Hematopoietic multipotent progenitor cell treated with erythropoietin and hydrocortisone succinate and interleukin-3 and kit ligand, for 4 days (in vitro differentiated cells): Measurements from ENCODE around the gene GREM2.
A peak's percentile ranks its signal among the peaks of the same experiment; 100 is the strongest.

Experiments used
- DNase-seq: peaks from one replicate; pipeline ENCODE4 v3.0.0-alpha.2; 2015

The GREM2 gene

GRCh38 chr1:240496356-240496755 lies 115.6 kb downstream of the GREM2 start:
- no peak for DNase-seq

DNA sequence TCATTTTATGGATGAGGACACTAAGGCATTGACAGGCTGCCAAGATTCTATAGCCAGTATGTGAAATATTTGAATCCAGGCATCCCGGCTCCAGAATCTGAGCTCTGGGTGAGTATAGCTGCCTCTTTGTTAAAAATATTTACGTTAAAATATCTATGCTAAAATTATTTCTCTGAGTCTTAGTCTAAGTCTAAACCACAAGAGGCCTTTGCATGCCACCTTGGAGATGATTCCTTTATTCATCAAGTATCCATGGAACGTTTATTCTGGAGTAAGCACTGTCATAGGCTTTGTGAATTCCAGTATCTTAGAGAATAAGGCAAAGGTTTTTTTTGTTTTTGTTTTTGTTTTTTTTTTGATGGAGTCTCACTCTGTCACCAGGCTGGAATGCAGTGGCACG lies 116.4 kb downstream of the GREM2 start:
- DNase-seq, result no peak

DNA sequence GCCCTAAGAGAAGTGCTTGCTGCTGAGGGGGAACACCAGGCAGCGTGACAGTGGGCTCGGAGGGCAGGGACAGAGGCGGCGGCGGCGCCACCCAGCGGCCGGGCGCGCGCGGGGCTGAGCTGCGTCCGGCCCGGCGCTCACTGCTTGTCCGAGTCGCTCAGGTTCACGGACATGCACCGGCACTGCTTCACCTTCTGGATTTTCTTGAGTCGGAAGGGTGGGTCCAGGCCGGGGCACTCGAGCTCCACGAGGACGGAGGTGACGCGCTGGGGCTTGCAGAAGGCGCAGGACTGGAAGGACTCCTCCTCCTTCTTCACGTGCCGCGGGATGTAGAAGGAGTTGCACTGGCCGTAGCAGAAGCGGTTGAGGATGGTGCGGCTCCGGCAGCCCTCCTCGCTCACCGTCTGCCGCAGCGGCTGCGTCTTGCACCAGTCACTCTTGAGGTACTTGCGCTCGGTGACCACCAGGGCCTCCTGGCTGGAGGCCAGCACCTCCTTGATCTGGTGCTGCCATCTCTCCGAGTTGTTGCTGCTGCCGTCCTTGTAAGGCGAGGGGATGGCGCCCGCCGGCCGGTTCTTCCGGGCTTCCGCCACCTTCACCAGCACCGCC lies 119.0 kb downstream of the GREM2 start:
- peak; percentile 44 for DNase-seq

DNA sequence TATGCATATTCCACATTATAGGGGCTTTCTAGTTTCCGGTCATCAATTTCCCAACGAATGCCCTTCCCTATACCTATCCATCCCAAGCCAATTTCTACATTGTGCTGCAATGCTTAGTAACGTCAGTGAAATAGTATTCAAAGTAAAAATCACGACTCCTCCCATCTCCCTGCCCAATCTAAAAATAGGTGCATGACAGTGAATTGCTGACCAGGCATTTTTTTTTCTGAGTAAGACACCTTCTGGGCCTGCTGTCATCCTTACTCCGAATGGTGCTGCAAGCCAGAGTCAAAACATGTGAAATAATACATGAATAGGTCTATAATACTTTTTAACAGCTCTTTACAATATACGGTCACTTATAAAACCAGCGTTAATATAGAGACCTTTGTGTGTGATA lies 120.2 kb downstream of the GREM2 start:
- DNase-seq, result no peak

GRCh38 chr1:240491156-240491555 lies 120.8 kb downstream of the GREM2 start:
- DNase-seq, result no peak

DNA sequence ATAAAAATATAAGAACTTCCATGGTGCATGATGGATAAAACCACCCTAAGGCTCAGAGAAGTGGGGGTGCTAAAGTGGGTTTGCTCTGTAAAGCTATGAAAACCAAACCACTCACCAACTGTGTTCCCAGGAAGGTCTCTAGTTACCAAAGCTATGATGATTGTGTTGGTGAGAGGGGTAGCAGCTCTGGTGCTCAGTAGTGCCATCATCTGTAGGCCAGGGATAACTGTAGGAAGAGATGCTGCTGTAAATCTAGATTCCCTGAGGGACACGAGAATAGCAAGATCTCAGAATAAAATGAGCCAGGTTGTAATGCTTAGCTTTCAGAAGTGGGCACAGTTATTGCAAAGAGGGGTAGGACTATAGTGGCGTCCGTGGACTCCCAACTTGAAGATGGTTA lies 124.5 kb downstream of the GREM2 start:
- DNase-seq, result no peak

- no peak for DNase-seq
These were observed 125.3 kb downstream of the GREM2 start for GRCh38 chr1:240486611-240487010.

GRCh38 chr1:240484804-240485443 lies 127.0 kb downstream of the GREM2 start:
- DNase-seq, result no peak

- no peak for DNase-seq
These were observed 133.4 kb downstream of the GREM2 start for GRCh38 chr1:240478536-240478935.

GRCh38 chr1:240475832-240476231 lies 136.1 kb downstream of the GREM2 start:
- no peak for DNase-seq

- DNase-seq, result no peak
These were observed 137.8 kb downstream of the GREM2 start for GRCh38 chr1:240474133-240474614.

- DNase-seq, result no peak
These were observed 143.3 kb downstream of the GREM2 start for GRCh38 chr1:240468656-240469055.

- DNase-seq, result peak; percentile 10
These were observed 144.1 kb downstream of the GREM2 start for GRCh38 chr1:240467895-240468294.

DNA sequence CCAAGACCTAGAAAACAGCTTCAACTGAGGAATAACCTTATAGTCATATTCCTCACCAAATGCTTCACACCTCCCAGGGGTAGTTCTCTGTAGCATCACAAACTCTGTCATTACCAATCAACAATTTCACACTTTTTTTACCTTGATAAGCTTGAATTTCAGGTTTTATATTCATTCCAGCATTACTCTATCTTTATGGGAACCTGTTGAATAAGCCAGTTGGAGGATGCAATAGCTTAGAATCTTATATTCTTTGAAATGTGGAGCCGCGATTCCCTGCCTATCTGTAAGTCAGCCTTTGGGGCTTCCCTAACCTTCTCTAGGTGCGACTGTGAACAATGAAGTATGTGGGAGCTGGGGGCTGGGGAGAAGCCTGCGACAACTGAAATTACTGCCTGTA lies 145.4 kb downstream of the GREM2 start:
- DNase-seq, result no peak

GRCh38 chr1:240465531-240465940 lies 146.4 kb downstream of the GREM2 start:
- DNase-seq, result peak; percentile 3

DNA sequence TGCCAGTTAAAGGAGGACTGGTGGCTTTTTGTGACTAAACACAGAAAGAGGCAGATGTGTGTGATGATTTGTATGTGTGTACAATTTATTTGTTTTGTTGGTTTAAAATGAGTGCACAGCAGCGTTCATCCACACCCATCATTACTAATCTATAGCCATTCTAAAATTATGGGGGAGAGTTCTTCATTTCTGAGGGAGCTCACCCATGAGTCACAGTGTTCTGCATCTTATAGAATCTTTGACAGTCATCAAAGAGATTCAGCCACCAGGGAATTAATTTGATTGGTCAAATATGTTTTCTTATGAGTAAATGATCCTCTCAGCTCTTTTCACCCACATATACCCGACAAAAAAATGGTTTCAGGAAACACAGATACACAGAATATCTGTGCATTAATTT lies 147.9 kb downstream of the GREM2 start:
- no peak for DNase-seq

DNA sequence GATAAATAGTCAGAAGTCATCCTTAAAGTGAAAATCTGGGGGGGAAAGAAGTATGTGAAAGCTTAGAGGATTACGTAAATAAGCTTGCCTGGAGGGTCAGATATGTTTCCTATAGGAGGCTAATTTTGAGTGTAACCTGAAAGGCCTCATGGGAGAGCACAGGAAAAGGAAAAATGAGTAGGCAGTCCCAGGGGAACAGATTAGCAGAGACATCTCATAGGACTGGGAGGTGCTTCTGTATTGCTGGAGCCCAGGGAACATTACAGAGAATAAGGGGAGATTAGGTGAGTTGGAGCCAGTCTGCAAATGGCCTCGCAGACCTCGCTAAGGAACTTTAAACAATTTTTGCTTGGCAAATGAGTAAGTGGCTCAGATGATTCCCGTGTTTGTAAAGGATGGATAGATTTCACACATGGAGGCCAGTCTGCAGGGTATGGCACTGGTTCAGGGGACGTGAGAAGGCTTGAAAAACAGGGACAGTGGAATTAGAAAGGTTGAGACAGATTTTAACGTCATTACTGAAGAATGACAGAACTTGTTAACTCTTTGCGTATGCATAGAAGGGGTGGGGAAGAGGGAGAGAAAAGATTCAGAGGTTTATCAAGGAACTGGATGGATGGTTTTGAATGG lies 149.1 kb downstream of the GREM2 start:
- DNase-seq, result no peak

- DNase-seq, result no peak
These were observed 149.7 kb downstream of the GREM2 start for GRCh38 chr1:240462277-240462676.

DNA sequence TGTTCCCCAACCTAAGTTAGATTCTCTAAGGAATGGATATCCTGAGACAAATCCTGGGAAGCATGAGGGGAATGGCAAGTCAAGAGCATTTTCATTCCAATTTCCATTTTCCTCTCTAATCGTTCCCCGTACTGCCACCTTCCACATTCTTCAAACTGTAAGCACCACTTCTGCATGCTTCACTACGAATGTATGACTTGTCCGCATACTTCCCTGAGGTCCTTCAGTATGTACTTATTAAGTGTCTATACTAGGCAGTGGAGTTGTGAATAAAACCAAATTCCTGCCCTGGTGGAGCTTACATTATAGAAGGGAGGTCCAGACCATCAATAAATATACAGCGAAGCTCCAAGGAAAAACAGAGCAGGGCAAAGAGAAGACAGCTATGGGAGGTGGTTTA lies 154.8 kb downstream of the GREM2 start:
- DNase-seq, result no peak

GRCh38 chr1:240455228-240455821 lies 156.6 kb downstream of the GREM2 start:
- DNase-seq, result peak; percentile 31

DNA sequence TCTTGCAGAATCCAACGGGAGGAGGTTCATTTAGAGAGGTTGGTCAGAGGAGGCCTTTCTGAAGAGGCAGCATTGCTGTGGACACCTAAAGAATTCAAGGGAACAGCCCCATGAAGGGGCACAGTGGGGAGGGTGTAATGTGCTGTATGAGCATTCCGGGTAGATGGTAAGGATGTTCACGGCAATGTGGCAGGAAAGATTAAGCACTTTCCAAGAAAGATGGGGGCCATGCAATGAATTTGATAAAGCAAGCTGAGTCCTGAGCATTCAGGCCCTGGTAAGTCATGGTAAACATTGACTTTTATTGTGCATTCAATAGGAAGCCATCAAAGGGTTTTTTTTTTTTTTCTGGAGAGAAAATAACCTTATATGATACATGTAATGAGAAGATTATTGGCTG lies 166.6 kb downstream of the GREM2 start:
- no peak for DNase-seq

DNA sequence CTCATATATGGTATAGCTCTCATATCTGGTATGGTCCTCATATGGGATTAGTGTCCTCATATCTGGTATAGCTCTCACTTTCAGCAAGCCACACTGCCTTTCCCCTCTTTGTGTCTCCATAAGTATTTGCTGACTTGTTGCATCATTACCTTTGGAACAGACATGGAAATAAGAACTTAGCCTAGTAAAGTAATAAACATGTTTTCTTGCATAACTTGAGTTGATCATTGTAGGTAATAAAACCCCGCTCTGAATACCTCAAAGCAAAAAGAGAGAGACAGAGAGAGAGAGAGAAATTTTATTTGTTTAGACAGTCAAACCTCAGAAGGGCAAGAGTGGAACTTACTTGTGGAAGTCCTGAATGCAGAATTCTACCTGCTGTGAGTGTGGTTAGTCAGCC lies 170.3 kb downstream of the GREM2 start:
- DNase-seq, result no peak
